Mesenteric fat pad (tissue), 1 donor: ENCODE results near the gene GJB1. TPM values are rescaled to one million over a fixed set of nuclear protein-coding genes. Genes with fewer than 3 reads are reported as not detected.
"Not testable (repeated sequence)": the region's sequence is repeated elsewhere in the genome, so short reads cannot be mapped to it uniquely, and the experiment has no call there.

Source experiments
- DNase-seq: peaks from one replicate; pipeline ENCODE4 v3.0.0-alpha.2; 2020; ENCODE audit warnings: low spot score
- long read RNA-seq: library from polyadenylated mRNA; unstranded; transcript quantifications from one replicate; pipeline ENCODE4 v2.0.0, GENCODE V29; 2020
- total RNA-seq: library from RNA; stranded (reverse); fragmentation: NEBNext Ultra II Directional; extraction: Animal tissue kit (Norgen Biotek cat#: 25700); gene quantifications from one replicate; pipeline ENCODE4 v1.2.1, GENCODE V29; 2021
- donor health status: DM: yes; HTN: yes; CAD: no.

Gene GJB1
- not detected for total RNA-seq
- long read RNA-seq, partial matches to known transcripts = 0 of 1 reads
- long read RNA-seq, other reads (novel, unspliced or antisense) = 1 of 1 reads

DNA sequence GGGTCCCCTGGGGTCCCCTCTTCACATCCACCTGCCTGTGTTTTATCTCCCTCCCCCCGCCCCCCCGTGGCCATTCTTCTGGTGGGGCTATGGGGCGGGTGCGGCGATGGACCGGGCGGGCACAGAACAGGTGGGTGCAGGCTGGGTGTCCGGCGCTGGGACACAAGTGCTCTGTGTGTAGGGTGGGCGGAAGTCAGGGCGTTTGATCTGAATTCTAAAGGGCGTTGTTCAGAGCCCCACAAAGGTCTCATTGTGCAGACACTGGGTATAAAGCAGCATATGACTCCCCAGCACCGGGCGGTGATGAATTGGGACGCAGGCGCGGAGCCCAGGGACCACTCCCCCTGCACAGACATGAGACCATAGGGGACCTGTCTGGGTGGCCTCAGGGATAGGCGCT lies at the start of gene GJB1:
Gene GJB1, plus strand, starts transcription at position 296 of the 400 bp plus-strand sequence. CDS start 484 bp downstream, outside the sequence.
- no peak for DNase-seq

DNA sequence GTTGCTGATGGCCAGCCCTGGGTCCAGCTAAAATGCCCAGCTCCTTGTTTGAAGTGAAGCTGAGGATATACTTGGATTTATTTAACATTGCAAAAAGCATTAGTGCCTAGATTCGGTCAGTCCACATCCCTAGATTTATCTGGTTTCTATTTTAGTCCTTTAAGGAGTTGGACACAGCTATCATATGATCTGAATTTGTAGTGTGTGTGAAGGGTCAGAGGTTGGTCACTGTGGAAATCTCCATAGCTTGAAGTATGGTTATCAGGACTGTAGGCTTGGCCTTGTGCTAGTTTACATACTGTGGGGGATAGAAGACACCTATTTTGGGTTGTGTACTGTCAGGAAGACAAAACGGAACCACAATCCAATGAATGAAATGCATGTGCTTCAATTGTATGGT lies 49.6 kb upstream of the GJB1 start:
- DNase-seq = peak; percentile 11

DNA sequence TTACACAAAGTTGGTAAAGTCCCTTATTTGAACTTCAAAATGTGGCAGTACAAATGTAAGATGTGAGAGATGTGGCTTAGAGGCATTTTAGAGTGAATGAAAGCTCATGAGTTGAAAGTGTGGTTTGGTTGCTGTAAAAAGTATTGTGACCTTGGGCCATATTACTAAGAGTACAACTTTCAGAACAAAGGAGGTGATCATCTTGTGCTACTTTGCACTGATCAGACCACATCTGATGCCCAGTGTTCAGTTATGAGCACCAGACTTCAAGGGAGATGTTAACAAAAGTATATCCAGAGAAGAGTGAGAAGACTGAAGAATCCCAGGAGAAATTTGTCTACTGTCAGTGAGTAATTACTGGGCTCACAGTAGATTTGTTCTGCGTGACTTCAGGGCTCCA lies 48.2 kb upstream of the GJB1 start:
- no peak for DNase-seq

DNA sequence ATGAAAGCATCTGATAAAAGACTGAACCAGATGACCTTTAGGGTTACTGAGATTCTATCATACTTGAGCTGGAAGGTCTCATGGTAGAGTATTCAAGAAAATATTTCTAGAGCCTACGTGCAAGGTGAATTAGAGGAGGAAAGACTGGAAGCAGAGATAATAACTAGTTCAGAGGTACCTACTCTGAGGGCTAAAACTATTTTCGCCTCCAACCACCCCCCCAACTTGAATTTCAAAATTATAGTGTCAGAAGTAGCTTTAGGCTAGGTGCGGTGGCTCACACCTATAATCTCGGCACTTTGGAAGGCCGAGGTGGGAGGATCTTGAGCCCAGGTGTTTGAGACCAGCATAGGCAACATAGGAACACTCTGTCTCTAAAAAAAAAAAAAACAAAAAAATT lies 47.5 kb upstream of the GJB1 start:
- DNase-seq = no peak

DNA sequence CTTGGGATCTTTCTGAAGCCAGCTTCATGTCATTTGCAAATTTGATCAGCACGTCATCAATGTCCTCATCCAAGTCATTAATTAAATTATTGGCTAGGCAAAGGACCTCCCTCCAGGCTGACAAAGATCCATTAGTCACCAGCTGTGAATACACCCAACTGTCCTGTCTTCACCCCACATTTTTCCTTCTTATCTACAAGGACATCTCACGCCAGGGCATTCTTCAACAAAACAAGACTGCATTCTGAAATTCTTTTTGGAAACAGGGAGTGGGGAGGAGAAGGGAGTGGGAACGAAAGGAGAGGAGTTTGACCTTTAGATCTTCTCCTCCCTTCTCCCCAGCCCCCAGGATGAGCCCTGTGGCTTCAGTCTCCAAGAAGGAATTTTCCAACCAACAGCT lies 45.7 kb upstream of the GJB1 start:
- no peak for DNase-seq

DNA sequence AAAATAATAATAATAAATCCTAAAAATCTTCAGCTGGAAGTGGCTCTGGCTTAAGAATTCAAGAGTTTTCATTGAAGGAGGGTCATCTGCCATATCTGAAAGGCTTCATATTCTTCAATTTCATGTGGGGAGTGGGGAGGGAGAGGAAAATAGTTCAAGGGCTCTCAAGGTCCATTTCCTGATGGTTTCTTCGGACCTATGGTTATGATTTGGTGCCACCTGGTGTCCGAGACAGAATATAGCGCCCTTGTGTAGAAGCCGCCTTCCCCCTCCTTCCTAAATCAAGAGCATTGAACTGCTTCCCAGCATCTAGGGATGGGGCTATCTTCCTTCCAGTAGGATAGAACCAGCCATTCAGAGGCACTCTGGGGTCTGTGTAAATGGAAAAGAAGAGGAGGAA lies 44.1 kb upstream of the GJB1 start:
- DNase-seq = no peak

DNA sequence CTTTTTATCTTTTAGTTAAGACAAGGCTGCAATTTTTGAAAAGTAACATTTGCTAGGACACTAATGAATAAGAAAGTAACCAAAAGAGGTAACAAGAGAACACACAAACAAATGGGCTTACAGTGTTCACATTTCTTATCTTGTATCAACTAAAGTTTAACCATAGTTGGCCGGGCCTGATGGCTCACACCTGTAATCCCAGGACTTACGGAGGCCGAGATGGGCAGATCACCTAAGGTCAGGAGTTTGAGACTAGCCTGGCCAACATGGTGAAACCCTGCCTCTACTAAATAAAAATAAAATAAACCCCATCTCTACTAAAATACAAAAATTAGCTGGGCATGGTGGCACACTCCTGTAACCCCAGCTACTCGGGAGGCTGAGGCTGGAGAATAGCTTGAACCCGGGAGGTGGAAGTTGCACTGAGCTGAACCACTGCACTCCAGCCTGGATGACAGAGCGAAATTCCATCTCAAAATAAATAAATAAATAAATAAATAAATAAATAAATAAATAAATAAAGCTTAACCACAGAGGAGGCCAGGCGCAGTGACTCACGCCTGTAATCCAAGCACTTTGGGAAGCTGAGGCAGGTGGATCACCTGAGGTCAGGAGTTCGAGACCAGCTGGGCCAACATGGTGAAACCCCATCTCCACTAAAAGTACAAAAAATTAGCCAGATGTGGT lies 42.3 kb upstream of the GJB1 start:
- DNase-seq = not testable (repeated sequence)

DNA sequence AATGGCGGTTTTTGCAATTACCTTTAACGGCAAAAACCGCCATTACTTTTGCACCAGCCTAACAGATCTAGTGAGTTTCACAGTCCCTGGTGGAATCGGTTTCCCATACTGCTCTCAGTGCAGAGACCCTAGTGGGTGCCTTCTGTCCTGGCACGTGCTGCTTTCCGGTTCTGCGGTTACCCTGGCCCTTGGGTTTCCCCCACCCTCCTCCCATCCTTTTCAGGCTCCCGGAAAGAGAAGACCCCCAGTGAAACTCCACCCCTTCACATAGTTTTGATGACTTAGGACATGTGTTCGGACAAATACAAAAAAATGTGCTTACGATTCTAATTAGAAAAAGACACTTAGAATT lies 41.5 kb upstream of the GJB1 start:
- no peak for DNase-seq

DNA sequence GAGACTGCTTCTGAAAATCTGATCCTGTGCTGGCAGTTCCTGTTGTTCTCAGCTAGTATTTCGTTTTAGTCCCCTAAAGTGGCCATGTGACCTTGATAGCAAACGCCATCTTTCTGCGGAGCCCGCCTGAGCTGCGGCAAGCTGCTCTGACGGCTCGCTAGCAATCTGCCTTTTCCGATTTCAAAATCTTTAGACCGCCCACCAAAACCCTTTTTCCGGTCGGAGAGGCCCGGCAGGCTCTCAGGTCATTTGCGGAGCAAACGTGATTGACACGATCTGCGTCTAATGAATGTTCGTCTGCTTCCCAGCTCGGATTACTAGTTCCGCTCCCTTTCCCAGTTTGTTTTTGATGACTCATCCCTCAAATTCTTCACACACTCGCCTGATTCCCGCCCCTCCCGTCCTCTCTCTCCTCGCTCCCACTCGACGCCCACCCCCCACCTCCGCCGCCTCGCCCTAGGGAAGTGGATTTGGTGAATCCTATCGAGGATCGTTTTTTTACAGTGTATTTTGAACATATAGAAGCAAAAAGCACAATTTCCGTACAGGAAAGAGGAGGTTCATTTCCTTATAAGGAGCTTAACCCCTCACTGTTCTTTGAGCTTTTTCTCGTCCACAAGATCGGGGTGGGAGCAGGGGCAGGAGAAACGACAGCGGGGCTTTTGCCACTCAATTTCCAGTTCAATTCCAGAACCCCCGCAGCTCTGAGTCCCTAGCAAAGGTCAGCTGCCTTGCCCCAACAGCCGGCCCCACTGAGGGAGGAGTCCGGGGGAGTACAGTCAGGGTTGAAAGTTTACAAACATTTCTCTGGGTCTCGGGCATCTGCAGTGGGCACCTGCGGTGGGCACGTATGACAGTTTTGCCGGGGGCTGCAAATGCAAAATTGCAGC lies 40.9 kb upstream of the GJB1 start:
- DNase-seq = peak; percentile 92

DNA sequence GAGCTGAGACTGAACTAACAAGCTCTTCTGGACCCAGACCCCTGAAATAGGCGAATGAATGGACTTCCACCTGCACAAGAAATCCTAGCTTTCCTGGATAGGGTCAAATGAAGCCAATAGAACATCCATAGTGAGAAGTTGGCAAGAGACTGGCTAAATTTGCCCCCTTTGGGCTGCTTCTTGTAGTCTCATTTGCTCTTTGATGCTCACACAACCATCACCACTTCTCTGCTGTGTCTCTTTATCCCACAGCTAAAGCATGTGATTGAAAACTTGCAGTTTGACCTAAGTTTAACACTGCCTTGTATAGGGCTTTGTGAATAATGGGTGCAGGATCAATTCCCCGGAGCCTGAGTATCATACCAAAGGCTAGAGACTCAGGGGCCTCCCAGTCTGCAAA lies 40.2 kb upstream of the GJB1 start:
- no peak for DNase-seq

DNA sequence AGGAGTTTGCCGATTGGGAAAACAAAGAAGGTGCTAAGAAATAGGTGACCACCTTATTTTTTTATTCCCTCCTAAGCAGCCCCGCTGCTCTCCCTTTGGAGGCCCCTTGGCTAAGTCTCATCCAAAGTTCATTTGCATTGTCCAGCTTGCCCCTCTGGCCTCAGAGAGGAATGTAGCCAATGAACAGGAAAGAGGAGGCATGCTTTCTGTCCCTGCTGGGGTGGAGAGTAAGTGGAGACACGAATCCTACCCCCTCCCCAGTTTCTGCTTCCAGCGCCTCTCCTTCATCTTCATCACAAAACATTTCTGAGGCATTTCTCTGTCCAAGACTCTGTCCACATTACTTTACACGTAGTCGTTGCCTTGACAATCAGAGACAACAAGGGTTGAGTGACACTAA lies 39.7 kb upstream of the GJB1 start:
- no peak for DNase-seq

DNA sequence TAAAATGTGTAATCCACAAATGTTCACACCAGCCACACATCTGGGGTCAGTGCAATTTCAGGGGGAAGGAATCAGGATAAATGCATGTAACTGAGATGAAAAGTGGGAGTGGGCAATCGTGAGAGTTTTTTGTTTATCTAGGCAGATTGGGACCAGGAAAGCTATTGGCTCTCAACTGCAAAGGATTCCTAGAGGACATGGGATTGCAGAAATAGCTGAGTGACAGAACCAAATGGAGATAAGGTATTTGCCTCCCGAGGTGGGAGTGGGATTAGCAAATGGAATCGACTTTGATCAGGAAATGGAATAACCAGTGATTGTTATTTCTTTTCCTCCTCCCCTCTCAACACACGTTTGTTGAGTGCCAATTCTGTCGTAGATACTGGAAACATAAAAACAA lies 38.9 kb upstream of the GJB1 start:
- DNase-seq = no peak

DNA sequence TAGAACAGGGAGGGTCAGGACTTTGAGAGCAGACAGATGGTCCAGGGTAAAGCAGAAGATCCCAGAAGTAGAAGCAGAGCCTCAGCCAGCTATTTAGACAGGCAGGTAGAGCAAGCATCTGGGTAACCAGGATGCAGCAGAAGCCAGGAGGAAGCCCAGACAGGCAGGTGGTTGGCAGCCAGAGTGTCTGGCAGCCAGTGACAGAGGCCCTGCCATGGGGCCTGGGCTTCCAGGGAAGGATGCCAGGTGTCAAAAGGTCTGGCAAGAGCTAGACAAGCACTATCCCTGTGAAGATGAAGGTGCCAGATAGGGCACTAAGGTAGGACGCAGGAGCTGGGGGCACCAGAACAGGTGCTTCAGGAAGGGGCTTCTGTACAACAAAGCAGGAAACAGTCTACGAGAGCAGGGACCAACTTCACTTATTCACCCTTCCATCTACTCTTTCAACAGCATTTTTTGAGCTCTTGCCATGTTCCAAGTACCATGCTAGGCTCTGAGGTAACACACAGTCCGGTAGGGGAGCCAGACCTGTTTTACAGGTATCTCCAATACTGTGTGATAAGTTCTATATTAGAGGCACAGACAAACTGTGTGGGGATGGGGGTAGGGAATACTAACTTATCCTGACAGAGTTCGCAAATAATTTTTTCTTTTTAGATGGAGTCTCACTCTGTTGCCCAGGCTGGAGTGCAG lies 38.1 kb upstream of the GJB1 start:
- DNase-seq = no peak

DNA sequence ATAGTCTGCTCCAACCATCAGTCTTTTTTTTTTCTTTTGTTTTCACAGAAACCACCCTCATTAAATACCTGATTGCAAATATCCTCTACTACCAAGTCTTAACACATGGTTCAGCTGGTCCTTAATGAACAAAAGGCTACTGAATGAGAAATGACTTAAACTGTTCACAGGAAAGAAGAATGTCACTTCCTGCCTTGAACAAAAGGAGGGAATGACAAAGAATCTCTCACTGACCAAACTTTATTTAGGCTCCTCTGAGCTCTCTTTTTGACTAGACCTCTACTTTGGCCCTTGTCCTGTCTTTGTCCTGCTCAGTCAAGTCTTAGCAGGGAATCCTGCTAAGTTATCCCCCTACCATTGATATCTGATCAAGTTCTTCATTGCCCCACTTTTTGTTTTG lies 31.8 kb upstream of the GJB1 start:
- DNase-seq = no peak

DNA sequence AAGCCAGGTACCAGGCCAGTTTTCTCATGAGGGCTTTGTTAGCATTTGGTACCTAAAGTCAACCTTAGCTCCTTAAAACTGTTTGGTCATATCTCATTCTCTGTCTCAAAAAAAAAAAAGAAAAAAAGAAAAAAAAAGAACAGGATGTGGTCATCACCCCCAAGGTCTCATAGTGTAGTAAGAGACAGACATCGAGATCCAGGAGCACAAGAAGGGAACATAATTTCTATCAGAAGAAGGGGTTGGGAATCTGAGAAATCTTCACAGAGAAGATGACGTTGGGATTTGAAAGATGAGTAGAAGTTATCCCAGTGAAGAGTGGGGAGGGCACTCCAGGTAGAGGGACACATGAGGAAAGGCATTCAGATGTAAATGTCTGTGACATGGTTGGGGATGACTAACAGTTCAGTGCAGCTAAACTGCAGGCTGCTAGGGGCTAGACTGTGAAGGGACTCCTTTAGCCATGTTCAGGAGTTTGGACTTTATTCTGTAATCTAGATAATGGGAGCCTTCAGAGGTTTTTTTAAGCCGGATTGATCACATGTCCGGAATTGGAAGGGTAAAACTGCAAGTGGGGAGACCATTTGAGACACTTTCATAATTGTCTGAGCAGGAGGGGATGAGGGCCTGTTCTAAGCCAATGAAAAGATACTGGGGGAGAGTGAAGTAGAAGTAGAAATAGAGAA lies 26.9 kb upstream of the GJB1 start:
- no peak for DNase-seq

DNA sequence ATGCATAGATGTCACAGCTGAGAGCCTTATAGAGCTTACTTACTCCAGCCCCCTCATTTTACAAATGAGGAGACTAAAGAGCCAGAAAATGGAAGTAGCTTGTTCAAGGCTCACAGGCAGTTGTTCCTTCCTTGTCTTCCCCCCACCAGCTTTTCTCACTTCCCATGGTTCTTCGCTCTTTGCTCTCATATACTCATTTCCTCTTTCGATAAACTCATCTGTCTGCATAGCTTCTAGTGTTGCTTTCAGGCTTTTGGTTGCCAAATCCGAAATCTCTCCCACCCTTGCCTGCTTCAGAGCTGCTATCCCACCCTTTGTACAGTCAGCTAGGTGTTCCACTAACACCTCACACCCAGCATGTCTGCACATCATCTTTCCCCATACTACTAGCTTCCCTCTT lies 25.0 kb upstream of the GJB1 start:
- DNase-seq = no peak

DNA sequence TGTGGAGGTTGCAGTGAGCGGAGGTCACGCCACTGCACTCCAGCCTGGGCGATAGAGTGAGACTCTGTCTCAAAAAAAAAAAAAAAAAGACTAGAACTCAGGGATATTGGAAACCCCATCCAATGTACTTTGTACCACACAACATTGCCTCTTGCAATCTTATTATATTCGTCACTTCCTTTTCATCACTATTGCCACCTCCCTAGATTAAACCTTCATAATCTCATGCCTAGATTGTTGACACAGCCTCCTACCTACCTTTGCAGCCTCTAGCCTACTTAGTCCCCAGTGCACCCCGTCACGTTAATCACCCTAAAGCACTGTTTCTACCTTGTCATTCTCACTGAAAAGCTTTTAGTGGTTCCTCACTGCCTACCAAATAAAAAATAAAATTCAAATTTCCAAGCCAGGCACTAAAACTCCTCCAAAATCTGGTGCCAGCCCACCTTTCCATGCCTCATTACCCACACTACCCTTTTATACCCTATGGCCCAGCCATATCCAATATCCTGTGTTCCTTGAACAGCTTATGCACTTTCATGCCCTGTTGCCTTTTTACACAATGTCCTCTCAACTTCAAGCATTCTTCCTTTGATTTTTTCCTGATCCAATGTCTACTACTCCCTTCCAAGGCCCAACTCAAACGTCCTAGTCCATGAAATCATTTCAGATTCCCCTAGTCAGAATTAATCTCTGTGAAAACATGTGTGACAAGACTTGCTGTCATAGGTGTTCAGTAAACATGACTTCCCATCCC lies 23.6 kb upstream of the GJB1 start:
- DNase-seq = no peak

DNA sequence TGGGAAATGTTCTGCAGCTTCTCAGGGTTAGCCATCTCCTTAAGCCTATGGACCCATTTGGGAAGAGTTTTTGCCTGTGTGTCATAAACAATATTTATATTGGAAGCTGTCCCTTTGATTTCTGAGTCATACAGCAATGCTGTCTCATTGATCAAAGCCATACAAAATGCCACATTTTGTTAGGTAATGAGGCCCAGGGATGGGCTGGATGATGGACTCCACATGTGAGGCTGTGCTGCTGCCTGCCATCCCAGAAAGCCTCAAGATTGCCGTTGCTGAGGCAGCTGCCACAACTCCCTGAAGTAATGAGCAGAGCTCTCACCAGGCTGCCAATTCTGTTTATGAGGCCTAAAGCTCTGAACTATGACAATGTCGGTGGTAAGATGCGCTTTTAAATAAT lies 12.2 kb upstream of the GJB1 start:
- DNase-seq = no peak

DNA sequence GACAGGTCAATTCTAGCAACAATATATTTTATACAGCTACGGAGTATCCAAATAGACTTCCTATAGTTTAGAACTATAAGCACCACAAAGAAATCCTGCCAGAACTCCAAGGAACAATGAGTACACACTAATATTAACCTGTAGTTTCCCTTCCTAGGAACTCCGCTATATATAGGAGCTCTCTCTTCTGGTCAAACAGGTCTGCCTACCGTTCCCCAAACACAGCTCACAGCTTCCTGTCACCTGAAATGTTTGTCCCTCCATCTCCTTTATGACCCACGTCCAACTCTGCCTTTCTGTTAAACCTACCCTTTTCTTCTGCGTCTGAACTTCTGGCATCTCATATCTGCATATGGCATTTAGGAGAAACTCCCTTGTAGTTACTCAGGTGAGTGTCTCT lies 10.5 kb upstream of the GJB1 start:
- no peak for DNase-seq

DNA sequence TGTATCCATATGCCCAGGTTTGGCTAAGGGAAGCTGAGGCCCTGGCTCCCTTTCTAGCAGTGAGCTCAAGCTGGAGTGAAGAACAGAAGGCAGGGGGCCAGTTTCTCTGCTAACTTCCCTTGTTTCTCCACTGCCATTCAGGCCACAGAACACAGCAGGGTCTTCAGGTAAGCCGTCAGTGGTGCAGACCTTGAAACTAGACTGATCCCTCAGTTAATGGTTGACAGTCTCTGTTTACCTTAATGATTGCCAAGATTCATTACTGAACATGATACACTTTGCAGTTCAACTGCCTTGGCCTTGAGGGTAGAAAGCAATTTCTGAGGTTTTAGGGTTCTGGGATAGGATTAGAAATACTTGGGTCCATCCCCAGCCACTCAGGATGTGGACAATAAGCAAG lies 8.9 kb upstream of the GJB1 start:
- no peak for DNase-seq
